ENCODE measurements around the gene BACE2.

BACE2 gene

DNA sequence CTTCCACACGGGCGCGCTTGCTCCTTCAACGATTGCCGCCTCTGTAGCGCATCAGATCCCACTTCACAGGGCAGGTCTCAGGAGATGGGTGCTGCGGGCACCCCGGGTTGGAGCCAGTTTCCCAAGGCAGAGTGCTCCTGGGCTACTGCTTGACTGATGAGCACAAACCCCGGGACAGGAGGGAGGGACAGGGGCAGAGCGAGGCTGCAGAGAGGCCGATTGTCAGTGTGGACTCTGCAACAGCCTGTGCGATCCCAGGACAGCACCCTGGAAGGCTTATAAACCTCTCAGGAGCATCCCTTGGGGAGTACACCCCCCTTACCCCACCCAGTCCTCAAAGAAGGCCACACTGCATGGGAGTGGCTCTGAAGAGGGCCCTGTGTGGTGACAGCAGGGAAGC, 28.0 kb upstream of the BACE2 start:
- no peak for DNase-seq (ENCODE audit: low spot score)
- TF ChIP-seq, protein P1, sequence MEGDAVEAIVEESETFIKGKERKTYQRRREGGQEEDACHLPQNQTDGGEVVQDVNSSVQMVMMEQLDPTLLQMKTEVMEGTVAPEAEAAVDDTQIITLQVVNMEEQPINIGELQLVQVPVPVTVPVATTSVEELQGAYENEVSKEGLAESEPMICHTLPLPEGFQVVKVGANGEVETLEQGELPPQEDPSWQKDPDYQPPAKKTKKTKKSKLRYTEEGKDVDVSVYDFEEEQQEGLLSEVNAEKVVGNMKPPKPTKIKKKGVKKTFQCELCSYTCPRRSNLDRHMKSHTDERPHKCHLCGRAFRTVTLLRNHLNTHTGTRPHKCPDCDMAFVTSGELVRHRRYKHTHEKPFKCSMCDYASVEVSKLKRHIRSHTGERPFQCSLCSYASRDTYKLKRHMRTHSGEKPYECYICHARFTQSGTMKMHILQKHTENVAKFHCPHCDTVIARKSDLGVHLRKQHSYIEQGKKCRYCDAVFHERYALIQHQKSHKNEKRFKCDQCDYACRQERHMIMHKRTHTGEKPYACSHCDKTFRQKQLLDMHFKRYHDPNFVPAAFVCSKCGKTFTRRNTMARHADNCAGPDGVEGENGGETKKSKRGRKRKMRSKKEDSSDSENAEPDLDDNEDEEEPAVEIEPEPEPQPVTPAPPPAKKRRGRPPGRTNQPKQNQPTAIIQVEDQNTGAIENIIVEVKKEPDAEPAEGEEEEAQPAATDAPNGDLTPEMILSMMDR (IDR thresholded peaks at IDR 0.05; ENCODE audit: extremely low read depth, missing control alignments): no peak

DNA sequence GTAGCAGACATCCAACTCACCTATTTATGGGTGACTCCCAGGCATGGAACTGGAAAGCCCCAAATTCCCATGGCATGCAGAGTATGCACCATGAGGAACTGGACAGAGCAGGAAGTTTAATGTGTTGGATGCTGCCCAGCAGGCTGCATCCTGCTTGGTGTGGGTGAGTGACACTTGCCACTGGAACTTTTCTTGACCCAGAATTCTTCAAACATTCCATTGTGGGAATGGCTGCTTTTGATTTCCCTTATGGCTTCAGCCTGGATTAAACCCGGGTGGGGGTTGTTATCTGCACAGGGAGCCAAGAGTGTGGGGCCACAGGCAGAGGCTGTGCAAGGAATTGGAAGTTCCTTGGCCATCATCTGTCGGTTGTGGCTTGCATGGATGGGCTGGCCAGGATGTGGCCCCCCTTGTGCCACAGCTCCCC, 26.9 kb upstream of the BACE2 start:
- no peak for DNase-seq (ENCODE audit: low spot score)
- TF ChIP-seq, protein P1 (IDR thresholded peaks at IDR 0.05; ENCODE audit: extremely low read depth, missing control alignments): no peak

DNA sequence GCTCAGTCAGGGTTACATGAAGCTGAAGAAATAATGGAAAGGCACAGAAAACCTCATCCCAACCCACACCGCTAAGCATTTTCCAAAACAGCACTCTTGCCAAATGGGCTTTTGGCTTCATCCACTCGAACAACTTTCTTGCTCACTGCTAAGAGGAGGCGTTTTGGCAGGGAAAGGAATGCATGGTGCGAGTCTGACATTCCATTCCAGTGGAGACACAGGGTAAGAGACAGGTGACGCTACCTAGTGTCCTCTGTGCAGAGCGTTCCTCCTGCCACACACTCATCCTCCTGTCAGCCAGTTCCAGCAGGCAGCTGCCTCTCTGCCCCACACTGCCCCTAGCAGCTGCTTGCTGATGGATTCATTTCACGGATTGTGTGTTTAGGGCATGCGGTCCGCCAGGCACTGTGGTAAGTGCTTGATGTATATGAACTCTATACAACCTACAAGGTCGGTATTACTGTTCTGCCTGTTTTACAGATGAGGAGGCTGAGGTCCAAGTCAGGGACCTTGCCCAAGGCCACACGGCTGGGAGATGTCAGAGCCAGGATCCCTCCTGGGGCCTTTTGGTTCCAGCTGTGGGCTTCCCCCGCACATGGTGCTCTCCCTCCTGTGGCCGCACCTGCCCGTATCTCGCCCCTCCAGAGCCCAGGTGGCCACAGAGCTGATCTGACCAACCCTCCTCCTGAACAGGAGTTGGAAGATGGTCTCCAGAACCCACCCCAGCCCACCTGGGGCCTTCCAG, 25.7 kb upstream of the BACE2 start:
- TF ChIP-seq, protein P1 (IDR thresholded peaks at IDR 0.05; ENCODE audit: extremely low read depth, missing control alignments): no peak

DNA sequence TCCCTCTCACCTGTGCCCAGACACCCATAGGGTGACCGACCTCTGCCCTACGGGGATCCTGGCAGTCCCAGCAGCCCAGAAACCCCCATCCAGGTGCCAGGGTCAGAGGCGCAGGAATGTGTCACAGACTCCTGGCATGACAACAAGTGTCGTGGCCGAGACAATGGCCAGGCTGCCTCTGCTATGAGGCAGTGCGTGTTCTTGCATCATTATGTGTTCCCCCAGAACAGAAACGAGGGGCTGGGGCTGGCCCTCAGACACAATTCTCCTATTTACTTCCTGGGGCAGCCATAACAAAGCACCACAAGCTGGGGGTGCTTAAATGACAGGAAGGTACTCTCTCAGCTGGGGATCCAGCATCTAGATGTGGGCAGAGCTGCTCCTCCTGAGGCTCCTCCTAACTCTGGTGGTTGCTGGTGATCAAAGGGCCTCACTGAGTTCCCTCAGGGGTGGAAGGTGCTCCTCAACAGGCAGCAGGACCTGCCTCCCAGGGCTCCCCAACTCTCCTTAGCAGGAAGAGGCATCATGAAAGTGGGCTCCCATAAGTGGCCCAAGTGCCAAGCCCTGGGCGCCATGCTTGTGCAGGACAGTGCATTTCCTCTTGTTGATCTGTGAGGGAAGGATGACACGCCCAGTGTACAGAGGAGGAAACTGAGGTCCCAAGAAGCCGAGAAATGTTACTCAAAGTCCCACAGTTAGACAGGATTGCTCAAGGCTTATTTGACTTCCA, 24.2 kb upstream of the BACE2 start:
- DNase-seq (ENCODE audit: low spot score): no peak
- TF ChIP-seq, protein P1 (IDR thresholded peaks at IDR 0.05; ENCODE audit: extremely low read depth, missing control alignments): no peak

More for the DNA sequence above, 25.7 kb upstream of the BACE2 start:
- no peak for DNase-seq (ENCODE audit: low spot score)

DNA sequence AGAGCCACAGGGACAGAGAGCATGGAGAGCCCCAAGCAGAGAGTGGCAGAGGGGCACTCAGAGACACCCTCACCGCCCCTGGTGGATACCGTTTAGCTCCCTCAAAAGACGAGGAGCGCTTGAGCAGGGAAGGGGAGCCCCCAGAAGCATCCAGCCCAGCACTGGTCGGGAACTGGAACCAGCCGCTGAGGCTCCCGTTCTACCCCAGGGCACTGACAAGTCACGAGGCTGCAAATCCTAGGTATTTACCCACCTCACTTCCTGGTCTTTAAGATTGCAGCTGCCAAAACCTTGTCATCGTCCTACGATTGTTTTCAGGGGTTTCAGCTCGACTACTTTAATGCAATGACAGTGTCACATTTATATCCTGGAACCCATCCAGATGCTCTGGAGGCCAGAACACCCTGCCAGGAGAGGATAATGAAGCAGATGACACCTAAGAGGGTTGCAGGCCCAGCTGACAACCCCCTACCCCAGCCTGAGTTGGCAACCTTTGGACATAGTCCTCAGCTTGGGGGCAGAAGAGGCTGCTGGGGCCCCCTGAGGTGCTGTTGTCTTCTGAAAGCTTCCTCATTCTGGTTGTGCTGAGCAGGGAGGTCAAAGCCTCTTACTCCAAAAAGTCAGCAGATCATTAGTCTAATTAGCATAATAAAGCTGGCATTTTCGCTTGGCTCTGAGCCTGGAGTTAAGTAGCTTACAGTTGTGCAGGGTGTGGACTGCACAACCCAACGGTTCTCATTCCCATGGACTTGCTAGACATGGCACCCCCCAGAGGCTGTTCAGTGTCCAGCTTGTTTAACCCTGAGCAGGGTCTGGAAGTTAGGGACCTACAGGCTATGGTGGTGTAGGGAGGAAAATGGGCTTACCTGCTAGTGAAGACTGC, 20.6 kb upstream of the BACE2 start:
- DNase-seq (ENCODE audit: low spot score): no peak

DNA sequence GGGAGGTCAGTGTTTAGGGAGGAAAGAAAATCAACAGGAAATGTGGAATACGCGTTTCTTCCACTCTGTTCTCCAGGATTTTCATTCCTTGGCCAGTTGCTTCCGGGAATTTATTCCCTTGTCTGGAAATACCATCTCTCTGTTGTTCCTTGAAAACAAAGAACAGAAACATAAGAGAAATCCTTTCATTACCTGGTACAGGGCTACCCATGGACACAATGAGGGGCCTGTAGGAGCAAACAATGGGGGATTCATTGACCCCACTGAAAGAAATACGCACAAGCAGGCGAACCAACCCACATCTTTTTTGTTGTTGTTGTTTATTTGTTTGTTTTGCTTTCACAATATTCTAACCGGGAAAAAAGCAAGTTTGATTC, 20.0 kb upstream of the BACE2 start:
- no peak for DNase-seq (ENCODE audit: low spot score)

More for the DNA sequence above, 20.6 kb upstream of the BACE2 start:
- TF ChIP-seq, protein P1 (IDR thresholded peaks at IDR 0.05; ENCODE audit: extremely low read depth, missing control alignments): no peak

More for the DNA sequence above, 20.0 kb upstream of the BACE2 start:
- TF ChIP-seq, protein P1 (IDR thresholded peaks at IDR 0.05; ENCODE audit: extremely low read depth, missing control alignments): no peak
